AG09309 (cell line): ENCODE results near the gene PPTC7.

Experiments
- DNase-seq: peaks from one replicate; pipeline ENCODE4 v3.0.0-alpha.2; 2010; ENCODE audit warnings: low read depth
- H3K4me3 ChIP-seq: 2 replicates; pipeline ENCODE4 v1.5.1; 2011; ENCODE audit warnings: mild to moderate bottlenecking, low read depth, low read length, moderate library complexity; ENCODE audit not compliant: control insufficient read depth
- CTCF ChIP-seq: IDR thresholded peaks from 2 replicates; pipeline ENCODE4 v1.5.1; 2011; ENCODE audit warnings: mild to moderate bottlenecking, low read depth, low read length, inconsistent platforms; ENCODE audit not compliant: insufficient read depth, control insufficient read depth; ENCODE audit errors: missing control alignments

Gene PPTC7

DNA sequence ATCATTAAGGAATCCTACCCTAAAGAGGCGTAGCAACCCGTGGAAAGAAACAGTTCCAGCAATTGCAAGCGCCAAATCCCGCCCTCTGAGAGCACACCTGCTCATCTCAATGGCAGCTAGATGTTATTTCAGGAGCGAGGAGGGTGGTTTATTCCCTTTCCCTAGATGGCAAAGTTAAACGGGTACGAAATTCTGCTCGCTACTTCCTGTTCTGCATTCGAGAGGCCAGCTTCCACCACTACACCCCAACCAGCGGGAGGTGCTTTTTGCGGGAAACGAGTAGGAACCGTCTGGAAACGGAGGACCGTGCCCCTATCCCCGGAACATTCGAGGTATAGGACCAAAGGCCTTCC is 81.7 kb downstream of the PPTC7 start:
- TF ChIP-seq CTCF, result no peak
- DNase-seq, result peak; percentile 4
- peak overlapping the region; percentile 100 for H3K4me3 ChIP-seq

DNA sequence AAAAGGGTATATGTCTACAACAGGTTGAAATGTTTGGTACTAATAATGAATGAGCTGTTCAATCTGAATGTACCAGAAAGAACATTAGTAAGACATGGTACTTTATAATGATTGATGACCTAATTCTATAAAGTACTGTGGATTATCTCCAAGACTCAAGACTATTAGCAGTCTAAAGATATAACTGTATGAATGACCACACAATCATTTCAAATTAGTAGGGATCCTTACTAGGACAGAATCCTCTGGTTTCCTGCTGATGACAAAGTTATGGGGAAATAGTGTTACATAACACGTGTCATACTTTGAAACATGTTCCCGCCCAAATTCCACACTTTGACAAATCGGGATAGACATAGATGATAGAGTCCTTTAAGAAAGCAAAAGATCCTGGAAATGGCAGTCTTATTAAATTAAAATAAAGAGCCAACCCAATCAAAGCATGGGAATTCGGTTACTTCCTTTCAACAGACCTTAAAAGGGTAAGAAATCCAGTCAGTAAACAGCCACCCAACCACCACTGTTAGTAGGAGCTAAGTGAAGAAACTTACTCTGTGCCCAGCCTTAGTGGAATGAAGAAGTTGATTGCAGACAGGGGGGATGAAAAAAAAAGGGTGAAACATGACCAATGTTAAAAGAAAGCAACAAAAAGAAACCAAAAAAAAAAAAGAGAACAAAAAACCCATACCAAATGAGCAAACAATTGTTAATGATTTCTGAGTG is 84.0 kb downstream of the PPTC7 start:
- no peak for TF ChIP-seq CTCF
- H3K4me3 ChIP-seq, result no peak overlapping the region
- DNase-seq, result peak; percentile 25
